Ovary (tissue), 9 donors: ENCODE data around the gene TSGA10. TPM values are rescaled to one million over a fixed set of nuclear protein-coding genes. Genes with fewer than 3 reads are reported as not detected.

Source experiments
- DNase-seq, 5 donors: peaks; one replicate each; pipeline ENCODE4 v3.0.0-alpha.2; 2019 to 2020
- H3K27ac ChIP-seq, 2 donors: fragments of 200-600 bp; one replicate each; pipeline versions ENCODE4 v1.5.1 to v1.8.0; 2019 to 2022
- H3K27me3 ChIP-seq: fragments of 200-600 bp; one replicate; pipeline ENCODE4 v1.8.0; 2022
- H3K36me3 ChIP-seq: fragments of 200-600 bp; sonication (generic); one replicate; pipeline ENCODE4 v1.5.1; 2019
- H3K4me1 ChIP-seq: one replicate; pipeline ENCODE4 v1.8.1; 2013; ENCODE audit warnings: mild to moderate bottlenecking, moderate library complexity; ENCODE audit not compliant: insufficient read depth
- H3K4me3 ChIP-seq: fragments of 200-600 bp; sonication (generic); one replicate; pipeline ENCODE4 v1.5.1; 2017
- H3K9me3 ChIP-seq, 2 donors: fragments of 200-600 bp in 1 of 2; sonication (generic) in 1 of 2; one replicate each; pipeline versions ENCODE4 v1.5.1 to v1.8.1; 2013 to 2019; ENCODE audit warnings: mild to moderate bottlenecking in 1 of 2, moderate library complexity in 1 of 2
- CTCF ChIP-seq, 3 donors: fragments of 450-650 bp in 2 of 3; fragments of 200-600 bp in 1 of 3; IDR thresholded peaks; one replicate each; pipeline versions ENCODE4 v1.5.1 to v1.8.0; 2016 to 2022; ENCODE audit warnings: antibody characterized with exemption in 3 of 3, mild to moderate bottlenecking in 1 of 3
- EP300 ChIP-seq: sonication (generic); formaldehyde crosslinking; IDR thresholded peaks from one replicate; pipeline ENCODE4 v1.6.1; 2017; ENCODE audit warnings: antibody characterized with exemption
- POLR2A ChIP-seq: fragments of 450-650 bp; IDR thresholded peaks from one replicate; pipeline ENCODE4 v1.6.1; 2017; ENCODE audit warnings: antibody characterized with exemption, mild to moderate bottlenecking, moderate library complexity
- WGBS, 3 donors: extraction: QIAGEN DNeasy Blood & Tissue Kit in 1 of 3; methylation state at CpG; one replicate each; pipeline versions ENCODE4 v1.1.5 to v1.1.7; 2013 to 2017; 5-methylcytosine and 5-hydroxymethylcytosine counted together
- intact Hi-C, 4 donors: fragments of 100-400 bp; cut with DNase I; formaldehyde crosslinking; loops; one replicate each; pipeline versions ENCODE4 v1.11.0 to v1.15.1; 2022 to 2023
- polyA plus RNA-seq, 2 donors: library from polyadenylated mRNA; stranded (reverse); fragments of 200-250 nt in 1 of 2; fragments of 350-450 nt in 1 of 2; fragmentation: Illumina TruSeq in 1 of 2; extraction: RNeasy Lipid Tissue Mini Kit (QIAGEN cat#74804) in 1 of 2; gene quantifications; one replicate each; pipeline ENCODE4 v1.2.3, GENCODE V29; 2013 to 2014
- total RNA-seq, 7 donors: library from RNA; depleted of rRNA in 2 of 7; stranded (reverse); fragments of >200 nt in 2 of 7; fragmentation: NEBNext Ultra II Directional in 3 of 7; extraction: Animal tissue kit (Norgen Biotek cat#: 25700) in 3 of 7; gene quantifications; one replicate each; pipeline versions ENCODE4 v1.1.0 to v1.2.4, GENCODE V29; 2016 to 2023
- donor health status: DM: no; HTN: no; CAD: no; lungs with moderate emphysema.
- donor health status: DM: no; HTN: no; CAD: no.
- donor health status: Bipolar disorder and iron deficiency.
- donor health status: DM: yes; HTN: yes; CAD: no.
- donor health status: DM: no; HTN: no; CAD: no.
- donor health status: DM: yes; HTN: yes; CAD: no.

TSGA10 gene
- total and polyA plus RNA-seq, 9 donors = 1.8 to 35.5 (median 8.6) TPM

GRCh38 chr2:99184811-99185210 is 30.1 kb upstream of the TSGA10 start:
- Histone ChIP-seq H3K36me3 (no peaks in the 10 kb centered on the region), H3K27ac (no peak overlapping the region), H3K27me3 (no peaks in the 10 kb centered on the region), H3K4me3 (no peak overlapping the region), H3K9me3 (no peaks in the 10 kb centered on the region), H3K4me1 (peaks cover 7% of the 10 kb centered on the region)
- WGBS, 3 donors = 62 to 80% (median 75%) methylated on average over 6 of the region's 6 CpGs
- intact Hi-C loops = loop anchor here in 2 of 4 donors (10.0 kb wide), 2 partner anchors 150 to 300 kb away; partner anchors contain the start of genes EIF5B (in 2 of the 2) and TXNDC9 (in 2 of the 2)
- DNase-seq = no peak
- TF ChIP-seq EP300 (no peak), CTCF (IDR thresholded peaks at IDR 0.05) (no peak), POLR2A (no peak)

GRCh38 chr2:99183025-99183424 is 28.3 kb upstream of the TSGA10 start:
- H3K4me1 ChIP-seq = peaks cover 10% of the 10 kb centered on the region
- TF ChIP-seq CTCF (IDR thresholded peaks at IDR 0.05) = no peak
- no peak for TF ChIP-seq EP300
- TF ChIP-seq POLR2A = no peak
- no peaks in the 10 kb centered on the region for H3K9me3 ChIP-seq
- H3K27me3 ChIP-seq = no peaks in the 10 kb centered on the region
- intact Hi-C loops = loop anchor here in 2 of 4 donors (10.0 kb wide), 2 partner anchors 152 to 302 kb away; partner anchors contain the start of genes EIF5B (in 2 of the 2) and TXNDC9 (in 2 of the 2)
- WGBS, 3 donors = 93 to 96% (median 94%) methylated on average over 3 of the region's 3 CpGs
- DNase-seq = no peak
- H3K36me3 ChIP-seq = no peaks in the 10 kb centered on the region
- H3K27ac ChIP-seq = no peak overlapping the region
- H3K4me3 ChIP-seq = no peak overlapping the region

GRCh38 chr2:99181624-99182000 is 26.9 kb upstream of the TSGA10 start:
- 0 to 5% (median 1%) methylated on average over 4 of the region's 4 CpGs for WGBS, 3 donors
- Histone ChIP-seq H3K4me1 (peaks cover 10% of the 10 kb centered on the region), H3K9me3 (no peaks in the 10 kb centered on the region), H3K27ac (no peak overlapping the region), H3K4me3 (peak overlapping the region; percentile 78), H3K27me3 (no peaks in the 10 kb centered on the region), H3K36me3 (no peaks in the 10 kb centered on the region)
- DNase-seq = no peak
- TF ChIP-seq EP300 (no peak), POLR2A (no peak), CTCF (IDR thresholded peaks at IDR 0.05) (no peak)
- intact Hi-C loops = loop anchor here in 2 of 4 donors (10.0 kb wide), 2 partner anchors 153 to 303 kb away; partner anchors contain the start of genes EIF5B (in 2 of the 2) and TXNDC9 (in 2 of the 2)

GRCh38 chr2:99180755-99181623 is 26.2 kb upstream of the TSGA10 start, which contains the start of the genes MITD1 and MRPL30:
Gene MITD1 (minus strand): TSS chr2:99181058. CDS start chr2:99180981, 77 bp downstream.
Gene MRPL30 (plus strand): TSS chr2:99181184. CDS start chr2:99186204, 5,020 bp downstream.
- Histone ChIP-seq H3K4me1 (peaks cover 10% of the 10 kb centered on the region), H3K36me3 (no peaks in the 10 kb centered on the region), H3K4me3 (peak within 1 kb of the TSS; percentile 78), H3K9me3 (no peaks in the 10 kb centered on the region), H3K27me3 (no peaks in the 10 kb centered on the region), H3K27ac (no peak within 1 kb of the TSS)
- WGBS, 3 donors = 0 to 1% (median 0%) methylated on average over 39 of the region's 39 CpGs
- intact Hi-C loops = loop anchor here in 2 of 4 donors (10.0 kb wide), 2 partner anchors 154 to 304 kb away; partner anchors contain the start of genes EIF5B (in 2 of the 2) and TXNDC9 (in 2 of the 2)
- DNase-seq = peak; percentile 87 to 92 (median 91)
- peak; percentile 24 for TF ChIP-seq POLR2A
- TF ChIP-seq CTCF (IDR thresholded peaks at IDR 0.05) = no peak
